Vagina (tissue), 2 donors: ENCODE data around the gene MAX. TPM values are rescaled to one million over a fixed set of nuclear protein-coding genes. Genes with fewer than 3 reads are reported as not detected.

Experiments
- DNase-seq, 2 donors: peaks; one replicate each; pipeline ENCODE4 v3.0.0-alpha.2; 2017; ENCODE audit errors: extremely low spot score in 2 of 2
- H3K27ac ChIP-seq: fragments of 200-600 bp; sonication (generic); one replicate; pipeline ENCODE4 v1.5.1; 2019
- H3K27me3 ChIP-seq: fragments of 200-600 bp; sonication (generic); one replicate; pipeline ENCODE4 v1.5.1; 2019
- H3K36me3 ChIP-seq, 2 donors: fragments of 200-600 bp; sonication (generic); one replicate each; pipeline ENCODE4 v1.5.1; 2017 to 2019
- H3K4me1 ChIP-seq: fragments of 200-600 bp; sonication (generic); one replicate; pipeline ENCODE4 v1.5.1; 2019
- H3K4me3 ChIP-seq, 2 donors: fragments of 200-600 bp; sonication (generic); 1 replicate in 1 of 2; 2 replicates in 1 of 2; pipeline ENCODE4 v1.5.1; 2016 to 2019
- H3K9me3 ChIP-seq: fragments of 200-600 bp; sonication (generic); one replicate; pipeline ENCODE4 v1.5.1; 2019
- POLR2A ChIP-seq, 2 donors: fragments of 450-650 bp; IDR thresholded peaks; one replicate each; pipeline ENCODE4 v1.6.1; 2017; ENCODE audit warnings: antibody characterized with exemption in 2 of 2, mild to moderate bottlenecking in 2 of 2, moderate library complexity in 2 of 2
- POLR2AphosphoS5 ChIP-seq, 2 donors: sonication (generic); formaldehyde crosslinking; IDR thresholded peaks; one replicate each; pipeline ENCODE4 v1.9.0; 2017; ENCODE audit warnings: antibody characterized with exemption in 2 of 2, mild to moderate bottlenecking in 2 of 2, low read depth in 1 of 2; ENCODE audit not compliant: insufficient read depth in 1 of 2
- intact Hi-C: fragments of 100-400 bp; cut with DNase I; formaldehyde crosslinking; loops from one replicate; pipeline ENCODE4 v1.15.1; 2023
- total RNA-seq: library from RNA; depleted of rRNA; stranded (reverse); fragments of >200 nt; gene quantifications from one replicate; pipeline ENCODE4 v1.2.3, GENCODE V29; 2016
- TF ChIP-seq, protein P1 (sequence below), 3 experiments: fragments of 450-650 bp in 2 of 3; fragments of 200-600 bp in 1 of 3; sonication (generic) in 1 of 3; IDR thresholded peaks; one replicate each; pipeline ENCODE4 v1.5.1; 2017 to 2019; ENCODE audit warnings: antibody characterized with exemption in 3 of 3, mild to moderate bottlenecking in 2 of 3, moderate library complexity in 2 of 3

MAX gene
- total RNA-seq, 1 donor from 2014 or later: 71.7 TPM

- Histone ChIP-seq H3K4me3 (no peak overlapping the region), H3K27me3 (no peaks in the 10 kb centered on the region), H3K9me3 (no peaks in the 10 kb centered on the region), H3K36me3 (peaks cover 0 to 25% of the 10 kb centered on the region in 2 donors), H3K27ac (no peak overlapping the region), H3K4me1 (peaks cover 70% of the 10 kb centered on the region)
- DNase-seq: peak in 1 of 2 donors; percentile 25
- TF ChIP-seq POLR2A (IDR thresholded peaks at IDR 0.05) (no peak), POLR2AphosphoS5 (IDR thresholded peaks at IDR 0.05; ENCODE audit: insufficient read depth in 1 of 2, low read depth in 1 of 2) (no peak)
- TF ChIP-seq, protein P1, sequence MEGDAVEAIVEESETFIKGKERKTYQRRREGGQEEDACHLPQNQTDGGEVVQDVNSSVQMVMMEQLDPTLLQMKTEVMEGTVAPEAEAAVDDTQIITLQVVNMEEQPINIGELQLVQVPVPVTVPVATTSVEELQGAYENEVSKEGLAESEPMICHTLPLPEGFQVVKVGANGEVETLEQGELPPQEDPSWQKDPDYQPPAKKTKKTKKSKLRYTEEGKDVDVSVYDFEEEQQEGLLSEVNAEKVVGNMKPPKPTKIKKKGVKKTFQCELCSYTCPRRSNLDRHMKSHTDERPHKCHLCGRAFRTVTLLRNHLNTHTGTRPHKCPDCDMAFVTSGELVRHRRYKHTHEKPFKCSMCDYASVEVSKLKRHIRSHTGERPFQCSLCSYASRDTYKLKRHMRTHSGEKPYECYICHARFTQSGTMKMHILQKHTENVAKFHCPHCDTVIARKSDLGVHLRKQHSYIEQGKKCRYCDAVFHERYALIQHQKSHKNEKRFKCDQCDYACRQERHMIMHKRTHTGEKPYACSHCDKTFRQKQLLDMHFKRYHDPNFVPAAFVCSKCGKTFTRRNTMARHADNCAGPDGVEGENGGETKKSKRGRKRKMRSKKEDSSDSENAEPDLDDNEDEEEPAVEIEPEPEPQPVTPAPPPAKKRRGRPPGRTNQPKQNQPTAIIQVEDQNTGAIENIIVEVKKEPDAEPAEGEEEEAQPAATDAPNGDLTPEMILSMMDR (IDR thresholded peaks at IDR 0.05): no peak
- intact Hi-C loops: no loop called here
Measured at GRCh38 chr14:65080960-65081747, 21.2 kb downstream of the MAX start.

DNA sequence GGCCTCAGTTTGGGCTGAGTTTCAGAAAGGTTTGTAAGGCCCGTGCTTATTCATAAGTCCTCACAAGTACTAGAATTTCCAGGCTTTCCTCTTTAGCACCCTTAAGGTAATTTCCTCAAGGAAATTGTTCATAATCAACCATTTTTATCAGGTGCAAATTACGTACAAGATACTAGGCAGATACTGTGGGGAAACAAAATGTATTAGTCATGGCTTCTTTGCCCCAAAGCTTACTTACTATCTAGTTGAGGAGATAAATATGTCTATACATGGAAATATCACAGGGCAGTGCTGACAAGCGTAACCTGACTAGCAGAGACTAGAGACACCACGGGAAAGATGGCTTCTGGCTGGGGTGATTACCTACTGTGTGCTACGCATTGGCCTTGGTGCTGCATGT is 22.5 kb downstream of the MAX start:
- no peaks in the 10 kb centered on the region for H3K27me3 ChIP-seq
- intact Hi-C loops: no loop called here
- no peak overlapping the region for H3K4me3 ChIP-seq
- H3K9me3 ChIP-seq: no peaks in the 10 kb centered on the region
- DNase-seq: no peak
- peak overlapping the region; percentile 74 for H3K27ac ChIP-seq
- peaks cover 75% of the 10 kb centered on the region for H3K4me1 ChIP-seq
- TF ChIP-seq POLR2AphosphoS5 (IDR thresholded peaks at IDR 0.05; ENCODE audit: insufficient read depth in 1 of 2, low read depth in 1 of 2): no peak
- no peak for TF ChIP-seq POLR2A (IDR thresholded peaks at IDR 0.05)
- TF ChIP-seq, protein P1 (IDR thresholded peaks at IDR 0.05): no peak
- H3K36me3 ChIP-seq: peaks cover 0 to 29% of the 10 kb centered on the region in 2 donors

GRCh38 chr14:65079201-65079600 is 23.1 kb downstream of the MAX start:
- H3K4me3 ChIP-seq: no peak overlapping the region
- no peaks in the 10 kb centered on the region for H3K27me3 ChIP-seq
- TF ChIP-seq POLR2A (IDR thresholded peaks at IDR 0.05) (no peak), POLR2AphosphoS5 (IDR thresholded peaks at IDR 0.05; ENCODE audit: insufficient read depth in 1 of 2, low read depth in 1 of 2) (no peak)
- TF ChIP-seq, protein P1 (IDR thresholded peaks at IDR 0.05): no peak
- H3K27ac ChIP-seq: peak overlapping the region; percentile 74
- H3K4me1 ChIP-seq: peaks cover 75% of the 10 kb centered on the region
- no peak for DNase-seq
- intact Hi-C loops: no loop called here
- no peaks in the 10 kb centered on the region for H3K9me3 ChIP-seq
- peaks cover 0 to 29% of the 10 kb centered on the region in 2 donors for H3K36me3 ChIP-seq

- no peak for DNase-seq
- no peaks in the 10 kb centered on the region for H3K27me3 ChIP-seq
- peaks cover 78% of the 10 kb centered on the region for H3K4me1 ChIP-seq
- H3K27ac ChIP-seq: no peak overlapping the region
- TF ChIP-seq, protein P1 (IDR thresholded peaks at IDR 0.05): no peak
- TF ChIP-seq POLR2A (IDR thresholded peaks at IDR 0.05) (no peak), POLR2AphosphoS5 (IDR thresholded peaks at IDR 0.05; ENCODE audit: insufficient read depth in 1 of 2, low read depth in 1 of 2) (no peak)
- H3K9me3 ChIP-seq: no peaks in the 10 kb centered on the region
- intact Hi-C loops: no loop called here
- no peak overlapping the region for H3K4me3 ChIP-seq
- peaks cover 0 to 38% of the 10 kb centered on the region in 2 donors for H3K36me3 ChIP-seq
Measured at GRCh38 chr14:65077318-65077717, 25.0 kb downstream of the MAX start.
